Neural progenitor cell (in vitro differentiated cells): Measurements from ENCODE around the gene ZNF500. TPM values are rescaled to one million over a fixed set of nuclear protein-coding genes. Genes with fewer than 3 reads are reported as not detected.
A peak's percentile ranks its signal among the peaks of the same experiment; 100 is the strongest.

ENCODE experiments used
- DNase-seq: peaks from one replicate; pipeline ENCODE4 v3.0.0-alpha.2; 2016; ENCODE audit warnings: low spot score
- H2AFZ ChIP-seq: fragments of 200-600 bp; sonication (generic); replicated peaks from 2 replicates; pipeline ENCODE4 v1.6.1; 2016; ENCODE audit warnings: antibody characterized with exemption
- H3F3A ChIP-seq: fragments of 200-600 bp; sonication (generic); 2 replicates; pipeline ENCODE4 v1.6.1; 2016; ENCODE audit warnings: antibody characterized with exemption, low read depth
- H3K27ac ChIP-seq: fragments of 200-600 bp; sonication (generic); 2 replicates; pipeline ENCODE4 v1.5.1; 2016; ENCODE audit warnings: mild to moderate bottlenecking
- H3K27me3 ChIP-seq: fragments of 200-600 bp; sonication (generic); 2 replicates; pipeline ENCODE4 v1.6.1; 2016; ENCODE audit warnings: mild to moderate bottlenecking, moderate library complexity
- H3K36me3 ChIP-seq: fragments of 200-600 bp; sonication (generic); 2 replicates; pipeline ENCODE4 v1.5.1; 2016
- H3K4me1 ChIP-seq: fragments of 200-600 bp; sonication (generic); 2 replicates; pipeline ENCODE4 v1.6.1; 2016; ENCODE audit warnings: mixed run types
- H3K4me2 ChIP-seq: fragments of 200-600 bp; sonication (generic); 2 replicates; pipeline ENCODE4 v1.6.1; 2016
- H3K4me3 ChIP-seq: fragments of 200-600 bp; sonication (generic); 2 replicates; pipeline ENCODE4 v1.5.1; 2016
- H3K79me2 ChIP-seq: fragments of 200-600 bp; sonication (generic); 2 replicates; pipeline ENCODE4 v1.6.1; 2016; ENCODE audit warnings: low read depth
- H3K9ac ChIP-seq: fragments of 200-600 bp; sonication (generic); 2 replicates; pipeline ENCODE4 v1.6.1; 2016
- H3K9me3 ChIP-seq: fragments of 200-600 bp; sonication (generic); 2 replicates; pipeline ENCODE4 v1.5.1; 2016; ENCODE audit warnings: low read depth
- H4K20me1 ChIP-seq: fragments of 200-600 bp; sonication (generic); 2 replicates; pipeline ENCODE4 v1.6.1; 2016; ENCODE audit warnings: low read depth
- H3K27ac Mint-ChIP-seq: 3 replicates; pipeline ENCODE4 v1.8.0; 2021; ENCODE audit warnings: mixed read lengths
- H3K27me3 Mint-ChIP-seq: 2 replicates; pipeline ENCODE4 v1.8.0; 2022; ENCODE audit warnings: low read depth, mild to moderate bottlenecking, inconsistent platforms, moderate library complexity, mixed read lengths; ENCODE audit not compliant: insufficient read depth
- H3K36me3 Mint-ChIP-seq: 3 replicates; pipeline ENCODE4 v1.8.0; 2021; ENCODE audit warnings: mixed read lengths
- H3K4me1 Mint-ChIP-seq: 3 replicates; pipeline ENCODE4 v1.8.0; 2021; ENCODE audit warnings: mixed read lengths
- H3K4me3 Mint-ChIP-seq: 3 replicates; pipeline ENCODE4 v1.8.0; 2021; ENCODE audit warnings: mild to moderate bottlenecking, moderate library complexity, mixed read lengths
- H3K9me3 Mint-ChIP-seq: 3 replicates; pipeline ENCODE4 v1.8.0; 2020; ENCODE audit warnings: mixed read lengths
- EZH2 ChIP-seq: fragments of 200-600 bp; sonication (generic); IDR thresholded peaks from 2 replicates; pipeline ENCODE4 v1.6.1; 2017; ENCODE audit warnings: antibody characterized with exemption, mild to moderate bottlenecking, moderate library complexity
- EZH2phosphoT487 ChIP-seq: fragments of 200-600 bp; sonication (generic); IDR thresholded peaks from 2 replicates; pipeline ENCODE4 v1.6.1; 2017; ENCODE audit warnings: antibody characterized with exemption
- total RNA-seq: library from RNA; depleted of rRNA; stranded (reverse); fragments of >200 nt; gene quantifications from 2 replicates; pipeline ENCODE4 v1.2.3, GENCODE V29; 2015; ENCODE audit warnings: low replicate concordance
- TF ChIP-seq, protein P1 (sequence below): fragments of 200-600 bp; sonication (generic); IDR thresholded peaks from 2 replicates; pipeline ENCODE4 v1.5.1; 2017; ENCODE audit warnings: antibody characterized with exemption, mild to moderate bottlenecking

ZNF500 gene
- total RNA-seq, 1 donor from 2014 or later: 4.2 TPM

GRCh38 chr16:4783951-4784336, 17.0 kb upstream of the ZNF500 start:
- Histone ChIP-seq H3K9me3 (no peaks in the 10 kb centered on the region), H2AFZ (no peak overlapping the region), H3K4me2 (no peak overlapping the region), H3K4me3 (no peak overlapping the region), H3K27me3 (no peaks in the 10 kb centered on the region), H3K9ac (no peak overlapping the region), H3K4me1 (peaks cover 11% of the 10 kb centered on the region), H3K36me3 (no peaks in the 10 kb centered on the region), H3F3A (peaks cover 5% of the 10 kb centered on the region), H4K20me1 (no peaks in the 10 kb centered on the region), H3K79me2 (no peaks in the 10 kb centered on the region), H3K27ac (no peak overlapping the region)
- Mint-ChIP-seq H3K27ac (peak overlapping the region; percentile 37), H3K9me3 (no peaks in the 10 kb centered on the region), H3K4me3 (no peak overlapping the region), H3K4me1 (peaks cover 17% of the 10 kb centered on the region), H3K36me3 (no peaks in the 10 kb centered on the region), H3K27me3 (peaks cover 2% of the 10 kb centered on the region)
- no peak for TF ChIP-seq EZH2phosphoT487
- no peak for TF ChIP-seq EZH2
- TF ChIP-seq, protein P1, sequence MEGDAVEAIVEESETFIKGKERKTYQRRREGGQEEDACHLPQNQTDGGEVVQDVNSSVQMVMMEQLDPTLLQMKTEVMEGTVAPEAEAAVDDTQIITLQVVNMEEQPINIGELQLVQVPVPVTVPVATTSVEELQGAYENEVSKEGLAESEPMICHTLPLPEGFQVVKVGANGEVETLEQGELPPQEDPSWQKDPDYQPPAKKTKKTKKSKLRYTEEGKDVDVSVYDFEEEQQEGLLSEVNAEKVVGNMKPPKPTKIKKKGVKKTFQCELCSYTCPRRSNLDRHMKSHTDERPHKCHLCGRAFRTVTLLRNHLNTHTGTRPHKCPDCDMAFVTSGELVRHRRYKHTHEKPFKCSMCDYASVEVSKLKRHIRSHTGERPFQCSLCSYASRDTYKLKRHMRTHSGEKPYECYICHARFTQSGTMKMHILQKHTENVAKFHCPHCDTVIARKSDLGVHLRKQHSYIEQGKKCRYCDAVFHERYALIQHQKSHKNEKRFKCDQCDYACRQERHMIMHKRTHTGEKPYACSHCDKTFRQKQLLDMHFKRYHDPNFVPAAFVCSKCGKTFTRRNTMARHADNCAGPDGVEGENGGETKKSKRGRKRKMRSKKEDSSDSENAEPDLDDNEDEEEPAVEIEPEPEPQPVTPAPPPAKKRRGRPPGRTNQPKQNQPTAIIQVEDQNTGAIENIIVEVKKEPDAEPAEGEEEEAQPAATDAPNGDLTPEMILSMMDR: no peak
- no peak for DNase-seq

DNA sequence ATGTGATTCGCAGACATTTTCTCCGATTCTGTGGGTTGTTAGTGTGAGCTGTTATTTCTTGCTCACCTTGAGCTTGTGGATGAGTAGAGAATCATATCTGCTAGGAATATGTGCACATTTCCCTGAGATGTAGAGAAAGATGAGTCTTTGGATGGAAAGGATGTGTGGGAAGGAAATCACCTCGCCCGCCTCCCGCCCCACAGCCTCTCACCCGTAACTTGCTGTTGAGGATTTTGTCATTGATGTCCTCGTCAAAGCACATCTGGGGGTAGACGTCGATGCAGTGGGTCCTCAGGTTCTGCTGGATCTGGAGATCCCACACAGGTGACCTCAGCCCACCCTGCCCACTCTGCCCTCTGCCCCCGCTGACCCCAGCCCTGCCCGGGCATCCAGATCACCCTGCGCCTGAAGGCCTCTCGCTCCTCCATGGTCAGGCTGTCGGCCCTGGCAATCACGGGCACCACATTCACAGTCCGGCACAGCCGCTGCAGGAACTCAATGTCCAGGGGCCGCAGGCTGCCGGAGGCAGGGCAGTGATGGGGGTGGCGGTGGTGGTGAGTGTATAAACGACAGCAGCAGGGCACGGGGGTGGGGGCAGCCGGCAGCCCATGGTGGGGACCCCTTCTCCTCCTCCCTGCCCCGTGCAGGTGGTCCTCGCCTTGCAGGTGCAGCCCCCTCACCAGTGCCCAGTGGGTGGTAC, 16.4 kb upstream of the ZNF500 start:
- Histone ChIP-seq H3K4me2 (no peak overlapping the region), H3K36me3 (no peaks in the 10 kb centered on the region), H2AFZ (no peak overlapping the region), H3K27ac (no peak overlapping the region), H3K27me3 (no peaks in the 10 kb centered on the region), H3K4me3 (no peak overlapping the region), H3K4me1 (peaks cover 8% of the 10 kb centered on the region), H3F3A (no peaks in the 10 kb centered on the region), H3K9me3 (no peaks in the 10 kb centered on the region), H3K79me2 (no peaks in the 10 kb centered on the region), H4K20me1 (no peaks in the 10 kb centered on the region), H3K9ac (no peak overlapping the region)
- Mint-ChIP-seq H3K36me3 (no peaks in the 10 kb centered on the region), H3K27me3 (peaks cover 2% of the 10 kb centered on the region), H3K9me3 (no peaks in the 10 kb centered on the region), H3K27ac (no peak overlapping the region), H3K4me3 (no peak overlapping the region), H3K4me1 (peaks cover 11% of the 10 kb centered on the region)
- DNase-seq: no peak
- TF ChIP-seq, protein P1: no peak
- TF ChIP-seq EZH2: no peak
- TF ChIP-seq EZH2phosphoT487: no peak

GRCh38 chr16:4780235-4780634, 13.3 kb upstream of the ZNF500 start:
- Histone ChIP-seq H3K36me3 (no peaks in the 10 kb centered on the region), H4K20me1 (no peaks in the 10 kb centered on the region), H3F3A (no peaks in the 10 kb centered on the region), H3K9me3 (no peaks in the 10 kb centered on the region), H2AFZ (no peak overlapping the region), H3K4me3 (no peak overlapping the region), H3K27me3 (no peaks in the 10 kb centered on the region), H3K4me2 (no peak overlapping the region), H3K79me2 (no peaks in the 10 kb centered on the region), H3K9ac (no peak overlapping the region), H3K4me1 (no peaks in the 10 kb centered on the region), H3K27ac (no peak overlapping the region)
- TF ChIP-seq EZH2phosphoT487 (no peak), EZH2 (no peak)
- TF ChIP-seq, protein P1: no peak
- DNase-seq: no peak
- Mint-ChIP-seq H3K4me3 (no peak overlapping the region), H3K27me3 (peaks cover 3% of the 10 kb centered on the region), H3K4me1 (peaks cover 6% of the 10 kb centered on the region), H3K36me3 (no peaks in the 10 kb centered on the region), H3K9me3 (no peaks in the 10 kb centered on the region), H3K27ac (no peak overlapping the region)
